Activated T-helper 1 cell treated with anti-CD3 and anti-CD28 coated beads, Interleukin-2, amount 50 U/mL, for 16 hours (primary cell): ENCODE measurements around the gene CCDC50.

Experiments
- DNase-seq, 2 donors: peaks; one replicate each; pipeline ENCODE4 v3.0.0-alpha.2; 2020; ENCODE audit warnings: low read depth in 1 of 2, low spot score in 1 of 2

Gene CCDC50

GRCh38 chr3:191316876-191317603 lies 12.2 kb upstream of the CCDC50 start:
- DNase-seq, result no peak

- no peak for DNase-seq
Observed at GRCh38 chr3:191320316-191320715, 8.9 kb upstream of the CCDC50 start.

GRCh38 chr3:191321019-191321767 lies 8.0 kb upstream of the CCDC50 start:
- no peak for DNase-seq

- no peak for DNase-seq
Observed at GRCh38 chr3:191324936-191325335, 4.3 kb upstream of the CCDC50 start.

- DNase-seq, result no peak
Observed at GRCh38 chr3:191327526-191327925, 1.7 kb upstream of the CCDC50 start.

GRCh38 chr3:191328383-191328961 lies 722 bp upstream of the CCDC50 start:
- DNase-seq, result no peak

GRCh38 chr3:191329654-191330529 lies 698 bp downstream of the CCDC50 start, which contains the start of gene UTS2B:
Gene UTS2B, minus strand, starts transcription at chr3:191330526. Its CDS starts 48,337 bp downstream, at chr3:191282189.
- DNase-seq, result no peak

- no peak for DNase-seq
Observed at GRCh38 chr3:191330530-191331048, 1.4 kb downstream of the CCDC50 start.

- no peak for DNase-seq
Observed at GRCh38 chr3:191331388-191331787, 2.2 kb downstream of the CCDC50 start.

GRCh38 chr3:191333298-191333880 lies 4.2 kb downstream of the CCDC50 start:
- DNase-seq, result no peak

GRCh38 chr3:191334346-191334893 lies 5.2 kb downstream of the CCDC50 start:
- no peak for DNase-seq

- no peak for DNase-seq
Observed at GRCh38 chr3:191336833-191337232, 7.6 kb downstream of the CCDC50 start.

- no peak for DNase-seq
Observed at GRCh38 chr3:191338177-191338488, 8.9 kb downstream of the CCDC50 start.

- no peak for DNase-seq
Observed at GRCh38 chr3:191339316-191339917, 10.2 kb downstream of the CCDC50 start.

GRCh38 chr3:191340351-191340750 lies 11.2 kb downstream of the CCDC50 start:
- no peak for DNase-seq

- DNase-seq, result no peak
Observed at GRCh38 chr3:191340966-191341365, 11.8 kb downstream of the CCDC50 start.

- no peak for DNase-seq
Observed at GRCh38 chr3:191342006-191342405, 12.8 kb downstream of the CCDC50 start.

GRCh38 chr3:191342411-191342810 lies 13.2 kb downstream of the CCDC50 start:
- no peak for DNase-seq

GRCh38 chr3:191343115-191343514 lies 13.9 kb downstream of the CCDC50 start:
- no peak for DNase-seq

GRCh38 chr3:191343913-191344312 lies 14.7 kb downstream of the CCDC50 start:
- DNase-seq, result no peak
